ENCODE data around the gene AWAT1.
"Not testable (repeated sequence)": the region's sequence is repeated elsewhere in the genome, so short reads cannot be mapped to it uniquely, and the experiment has no call there.

The AWAT1 gene

GRCh38 chrX:70234355-70234754 is at the start of gene AWAT1:
Gene AWAT1 (plus strand): TSS chrX:70234655. CDS start chrX:70234696, 41 bp downstream.
- DNase-seq (ENCODE audit: extremely low read depth in 1 of 2, low read depth in 1 of 2): no peak

DNA sequence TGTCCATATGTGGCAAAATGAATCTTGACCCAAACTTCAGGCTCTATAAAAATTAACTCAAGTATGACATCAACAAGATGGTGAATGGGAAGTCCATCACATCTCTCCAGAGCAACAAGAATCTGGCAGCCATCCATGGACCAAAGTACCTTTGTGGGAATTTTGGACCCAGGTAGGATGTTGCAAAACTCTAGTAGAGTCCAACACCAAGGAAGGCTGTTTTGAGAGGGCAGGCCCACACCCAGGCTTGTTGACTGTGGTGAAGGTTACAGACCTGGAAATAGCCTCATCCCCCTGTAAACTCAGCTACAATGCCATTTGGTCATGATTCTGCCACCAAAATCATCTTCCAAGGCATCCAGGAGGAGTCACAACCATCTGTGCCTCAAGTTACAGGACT is 44.2 kb upstream of the AWAT1 start:
- no peak for DNase-seq (ENCODE audit: extremely low read depth in 1 of 2, low read depth in 1 of 2)

DNA sequence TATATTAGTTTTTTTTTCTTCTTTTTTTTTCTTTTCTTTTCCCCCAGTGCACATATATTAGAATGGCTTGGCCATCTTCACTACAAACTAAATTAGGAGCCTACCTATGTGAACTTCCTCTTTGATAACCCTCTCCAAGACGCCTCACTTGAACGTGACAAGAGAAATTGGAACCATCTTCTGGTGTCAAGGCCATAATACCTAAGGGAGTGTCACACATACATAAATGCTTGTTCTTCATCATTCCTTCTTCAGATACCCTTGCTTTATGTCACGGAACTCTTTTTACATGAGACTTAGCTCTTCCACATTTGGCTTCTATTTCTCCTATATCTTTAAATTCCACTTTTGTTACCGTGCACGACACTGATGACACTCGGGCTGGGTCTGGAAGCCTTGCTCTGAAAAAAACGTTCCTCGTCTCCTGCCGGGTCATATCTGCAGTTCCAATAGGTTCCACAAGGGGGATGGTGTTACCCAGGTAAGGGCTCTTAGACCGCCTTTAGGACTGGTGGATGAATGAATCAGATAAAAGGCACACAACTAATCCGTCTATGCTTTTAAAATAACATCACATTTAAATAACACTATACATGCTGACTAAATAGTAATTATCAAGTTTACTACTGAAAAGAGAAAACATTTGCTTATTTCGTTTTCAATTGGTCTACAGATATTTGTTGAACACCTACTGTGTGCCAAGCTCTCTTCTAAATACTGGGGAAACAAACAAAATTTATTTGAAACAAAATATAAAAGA is 37.3 kb upstream of the AWAT1 start:
- DNase-seq (ENCODE audit: extremely low read depth in 1 of 2, low read depth in 1 of 2): peak; percentile 17 to 38

DNA sequence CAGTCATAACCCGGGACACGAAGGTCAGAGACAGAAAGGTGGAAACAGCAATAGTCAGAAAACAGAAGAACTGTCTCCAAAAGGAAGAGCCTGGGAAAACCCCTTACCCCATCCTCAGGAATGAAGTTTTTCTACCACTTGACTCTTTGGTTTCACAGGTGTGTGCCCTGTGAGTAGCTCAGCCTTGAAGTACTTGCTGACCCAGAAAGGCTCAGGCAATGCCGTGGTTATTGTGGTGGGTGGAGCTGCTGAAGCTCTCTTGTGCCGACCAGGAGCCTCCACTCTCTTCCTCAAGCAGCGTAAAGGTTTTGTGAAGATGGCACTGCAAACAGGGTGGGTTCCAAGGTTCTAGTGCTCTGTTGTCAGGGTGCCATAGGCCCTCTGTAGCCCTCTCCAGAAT is 32.7 kb upstream of the AWAT1 start:
- DNase-seq (ENCODE audit: extremely low read depth in 1 of 2, low read depth in 1 of 2): no peak

DNA sequence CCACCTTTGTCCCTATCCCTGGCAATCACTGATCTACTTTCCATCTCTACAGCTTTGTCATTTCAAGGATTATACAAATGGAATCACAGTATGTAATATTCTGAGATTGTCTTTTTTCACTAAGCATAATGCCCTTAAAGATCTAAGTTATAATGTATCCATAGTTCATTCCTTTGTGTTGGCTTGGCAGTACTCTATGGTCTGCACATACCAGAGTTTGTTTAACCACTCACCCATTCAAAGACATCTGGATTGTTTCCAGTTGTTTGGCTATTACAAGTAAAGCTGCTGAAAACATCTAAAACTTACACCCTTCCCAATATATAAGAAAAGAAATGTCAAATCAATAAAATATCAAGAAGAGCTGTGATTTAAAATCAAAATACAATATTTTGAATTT is 26.0 kb upstream of the AWAT1 start:
- no peak for DNase-seq (ENCODE audit: extremely low read depth in 1 of 2, low read depth in 1 of 2)

GRCh38 chrX:70209570-70209969 is 24.9 kb upstream of the AWAT1 start:
- DNase-seq (ENCODE audit: extremely low read depth in 1 of 2, low read depth in 1 of 2): not testable (repeated sequence)

- DNase-seq (ENCODE audit: extremely low read depth in 1 of 2, low read depth in 1 of 2): no peak
These were observed 14.3 kb upstream of the AWAT1 start for GRCh38 chrX:70219938-70220764.

- DNase-seq (ENCODE audit: extremely low read depth in 1 of 2, low read depth in 1 of 2): no peak
These were observed 8.4 kb upstream of the AWAT1 start for GRCh38 chrX:70226048-70226447.

DNA sequence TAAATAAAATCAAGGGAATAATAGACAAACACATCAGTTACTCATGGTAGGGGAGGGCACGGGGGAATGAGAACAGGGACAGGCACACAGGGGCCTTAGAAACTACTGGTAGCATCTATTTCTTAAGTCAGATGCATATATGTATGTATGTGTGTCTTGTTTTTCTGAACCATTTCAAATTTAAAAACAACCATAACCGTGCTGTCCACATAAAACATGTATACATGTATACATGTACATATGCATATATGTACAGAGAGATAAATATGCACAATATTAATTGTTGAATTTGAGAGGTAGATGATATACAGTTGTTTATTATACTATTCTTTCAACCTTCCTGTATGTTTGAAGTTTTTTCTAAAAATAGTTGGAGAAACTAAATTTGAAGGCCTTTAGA is 7.8 kb upstream of the AWAT1 start:
- no peak for DNase-seq (ENCODE audit: extremely low read depth in 1 of 2, low read depth in 1 of 2)

GRCh38 chrX:70231666-70232065 is 2.8 kb upstream of the AWAT1 start:
- DNase-seq (ENCODE audit: extremely low read depth in 1 of 2, low read depth in 1 of 2): no peak

GRCh38 chrX:70240751-70241150 is 6.3 kb downstream of the AWAT1 start:
- no peak for DNase-seq (ENCODE audit: extremely low read depth in 1 of 2, low read depth in 1 of 2)

- no peak for DNase-seq (ENCODE audit: extremely low read depth in 1 of 2, low read depth in 1 of 2)
These were observed 7.0 kb downstream of the AWAT1 start for GRCh38 chrX:70241501-70241900.

- DNase-seq (ENCODE audit: extremely low read depth in 1 of 2, low read depth in 1 of 2): not testable (repeated sequence)
These were observed 9.1 kb downstream of the AWAT1 start for GRCh38 chrX:70243601-70244000.

DNA sequence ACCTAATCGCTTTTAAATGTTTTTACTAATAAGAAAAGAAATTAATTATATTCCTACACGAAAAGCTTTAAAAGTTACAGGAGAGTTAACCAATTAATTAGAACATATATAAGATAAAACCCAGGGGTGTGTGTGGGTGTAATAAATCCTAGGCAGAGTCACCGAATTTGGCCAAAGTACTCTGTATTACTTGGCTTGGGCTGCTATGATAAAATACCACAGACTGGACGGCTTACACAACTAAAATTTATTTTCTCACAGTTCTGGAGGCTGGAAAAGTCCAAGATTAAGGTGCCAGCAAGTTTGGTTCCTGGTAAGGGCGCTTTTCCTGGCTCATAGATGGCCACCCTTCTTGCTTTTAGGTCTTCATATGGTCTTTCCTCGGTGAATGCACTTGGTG is 10.4 kb downstream of the AWAT1 start:
- DNase-seq (ENCODE audit: extremely low read depth in 1 of 2, low read depth in 1 of 2): no peak

DNA sequence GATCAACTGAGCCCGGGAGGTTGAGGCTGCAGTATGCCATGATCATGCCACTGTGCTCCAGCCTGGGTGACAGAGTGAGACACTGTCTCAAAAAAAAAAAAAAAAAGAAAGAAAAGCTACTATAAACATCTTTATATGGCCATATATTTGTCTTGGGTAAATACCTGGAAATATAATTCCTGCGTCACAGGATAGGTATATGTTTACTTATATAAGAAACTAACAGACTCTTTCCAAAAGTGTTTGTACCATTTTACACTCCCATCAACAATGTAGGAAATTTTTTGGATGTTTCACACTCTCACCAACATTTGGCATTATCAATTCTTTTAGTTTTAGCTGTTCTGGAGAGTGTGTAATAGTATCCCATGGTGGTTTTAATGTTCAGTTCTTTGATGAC is 12.8 kb downstream of the AWAT1 start:
- DNase-seq (ENCODE audit: extremely low read depth in 1 of 2, low read depth in 1 of 2): no peak

GRCh38 chrX:70252491-70252890 is 18.0 kb downstream of the AWAT1 start:
- DNase-seq (ENCODE audit: extremely low read depth in 1 of 2, low read depth in 1 of 2): no peak

GRCh38 chrX:70253377-70254062 is 19.1 kb downstream of the AWAT1 start:
- DNase-seq (ENCODE audit: extremely low read depth in 1 of 2, low read depth in 1 of 2): no peak

DNA sequence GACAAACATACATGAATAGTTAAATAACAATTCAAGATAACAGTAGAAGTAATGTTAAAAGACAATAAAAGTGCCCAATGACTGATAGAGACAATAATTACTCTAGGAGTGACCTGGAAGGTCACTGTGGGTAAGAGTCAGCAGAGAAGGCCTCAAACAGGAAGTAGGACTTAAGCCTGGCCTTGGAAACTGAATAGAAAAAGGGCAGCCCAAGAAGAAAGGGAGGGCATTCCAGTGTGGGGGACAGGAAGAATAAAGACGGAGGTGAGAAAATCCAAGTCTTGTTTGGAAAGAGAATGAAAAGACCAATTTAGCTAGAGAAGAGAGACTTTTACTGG is 19.6 kb downstream of the AWAT1 start:
- DNase-seq (ENCODE audit: extremely low read depth in 1 of 2, low read depth in 1 of 2): no peak

DNA sequence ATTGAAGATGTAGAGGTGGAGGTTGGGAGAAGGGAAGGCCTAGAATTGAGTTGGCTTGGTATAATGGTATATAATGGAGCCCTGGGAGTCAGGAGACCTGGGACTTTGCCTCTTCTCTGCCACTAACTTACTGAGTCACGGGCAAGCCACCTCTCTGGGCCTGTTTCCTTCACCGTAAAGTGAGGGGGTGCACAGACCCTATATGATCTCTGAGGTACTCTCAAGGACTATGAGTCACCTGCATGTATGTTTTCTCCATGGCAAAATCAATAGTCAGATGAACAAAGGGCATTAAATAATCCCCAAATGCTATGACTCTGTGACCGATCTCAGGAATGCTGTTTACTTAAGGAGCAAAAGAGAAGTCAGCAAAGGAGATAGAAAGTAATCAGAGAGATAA is 20.5 kb downstream of the AWAT1 start:
- DNase-seq (ENCODE audit: extremely low read depth in 1 of 2, low read depth in 1 of 2): no peak

DNA sequence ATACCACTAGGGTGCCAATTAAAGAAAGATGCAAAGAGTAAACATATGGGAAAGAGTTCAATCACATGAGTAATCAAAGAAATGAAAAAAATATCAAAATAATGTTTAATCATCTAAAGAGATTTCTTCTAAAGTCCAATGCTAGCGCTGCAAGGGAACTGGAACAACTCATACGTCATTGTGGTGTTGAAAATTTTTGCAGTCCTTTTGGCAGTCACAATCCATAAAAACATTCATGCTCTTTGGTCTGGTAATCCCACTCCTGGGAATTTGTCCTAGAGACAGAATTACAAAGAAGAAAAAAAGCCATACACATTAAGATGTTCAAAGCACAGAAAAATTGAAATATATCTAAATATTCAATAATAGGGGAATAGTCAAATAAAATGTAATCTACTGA is 21.0 kb downstream of the AWAT1 start:
- no peak for DNase-seq (ENCODE audit: extremely low read depth in 1 of 2, low read depth in 1 of 2)

DNA sequence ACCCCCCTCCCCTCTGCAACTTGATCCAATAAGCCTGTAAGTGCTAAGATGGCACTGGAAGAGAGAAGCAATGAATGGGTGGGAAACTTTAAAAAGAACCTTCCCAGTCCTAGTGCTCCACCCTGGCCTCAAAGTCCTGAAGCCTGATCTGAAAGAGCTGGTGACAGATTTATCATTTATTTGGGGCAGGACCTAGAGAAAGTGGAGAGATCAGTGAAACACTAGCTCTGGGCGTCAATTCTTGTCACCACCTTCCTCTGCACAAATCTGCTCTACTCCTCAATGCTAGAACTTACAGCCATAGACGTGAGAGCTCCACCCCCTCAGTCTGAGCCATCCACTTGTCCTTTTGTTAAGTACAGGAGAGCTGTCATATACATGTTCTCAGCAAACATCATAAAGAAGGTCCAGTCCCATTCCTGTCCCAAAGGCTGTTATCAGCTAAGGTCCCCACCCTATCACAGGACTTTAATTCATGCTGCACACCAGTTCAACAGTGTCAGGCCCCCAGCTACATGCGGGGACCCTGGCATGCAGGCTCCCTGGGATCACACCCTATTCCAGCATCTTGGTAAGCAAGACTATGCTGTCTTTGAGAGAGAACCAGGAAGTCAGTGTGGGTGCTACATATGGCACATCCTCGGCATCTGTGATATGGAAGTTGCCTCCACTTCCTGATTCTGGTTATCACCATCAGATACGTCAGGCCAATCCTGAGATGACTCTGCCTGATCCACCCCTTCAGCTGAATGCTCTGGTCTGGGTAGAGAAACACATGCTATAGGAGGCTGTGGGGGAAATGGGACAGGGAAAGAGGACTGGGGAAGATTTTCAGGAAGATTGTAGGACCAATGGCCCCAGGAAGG is 23.2 kb downstream of the AWAT1 start:
- DNase-seq (ENCODE audit: extremely low read depth in 1 of 2, low read depth in 1 of 2): no peak

Data from stimulated activated CD8-positive, alpha-beta memory T cell treated with anti-CD3 and anti-CD28 coated beads, Interleukin-7, amount 100 ng/mL, for 48 hours (primary cell).